Measurements from ENCODE around the gene DPY19L2.
"Not testable (repeated sequence)": the region's sequence is repeated elsewhere in the genome, so short reads cannot be mapped to it uniquely, and the experiment has no call there.

DNA sequence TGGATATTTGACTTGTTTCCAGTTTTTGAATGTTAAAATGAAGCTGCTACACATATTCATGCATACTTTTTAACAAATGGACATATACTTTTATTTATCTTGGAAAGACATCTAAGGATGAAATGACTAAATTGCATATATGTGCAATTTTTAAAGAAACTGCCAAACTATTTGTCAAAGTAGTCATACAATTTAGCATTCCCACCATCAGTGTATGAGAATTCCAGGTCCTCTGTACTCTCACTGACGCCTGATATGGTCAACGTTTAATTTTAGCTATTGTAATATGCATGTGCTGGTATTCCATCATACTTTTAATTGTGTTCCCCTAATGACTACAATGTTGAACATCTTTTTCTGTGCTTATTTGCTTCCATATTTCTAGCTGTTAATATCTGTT lies 22.5 kb upstream of the DPY19L2 start:
- TF ChIP-seq, protein P1, sequence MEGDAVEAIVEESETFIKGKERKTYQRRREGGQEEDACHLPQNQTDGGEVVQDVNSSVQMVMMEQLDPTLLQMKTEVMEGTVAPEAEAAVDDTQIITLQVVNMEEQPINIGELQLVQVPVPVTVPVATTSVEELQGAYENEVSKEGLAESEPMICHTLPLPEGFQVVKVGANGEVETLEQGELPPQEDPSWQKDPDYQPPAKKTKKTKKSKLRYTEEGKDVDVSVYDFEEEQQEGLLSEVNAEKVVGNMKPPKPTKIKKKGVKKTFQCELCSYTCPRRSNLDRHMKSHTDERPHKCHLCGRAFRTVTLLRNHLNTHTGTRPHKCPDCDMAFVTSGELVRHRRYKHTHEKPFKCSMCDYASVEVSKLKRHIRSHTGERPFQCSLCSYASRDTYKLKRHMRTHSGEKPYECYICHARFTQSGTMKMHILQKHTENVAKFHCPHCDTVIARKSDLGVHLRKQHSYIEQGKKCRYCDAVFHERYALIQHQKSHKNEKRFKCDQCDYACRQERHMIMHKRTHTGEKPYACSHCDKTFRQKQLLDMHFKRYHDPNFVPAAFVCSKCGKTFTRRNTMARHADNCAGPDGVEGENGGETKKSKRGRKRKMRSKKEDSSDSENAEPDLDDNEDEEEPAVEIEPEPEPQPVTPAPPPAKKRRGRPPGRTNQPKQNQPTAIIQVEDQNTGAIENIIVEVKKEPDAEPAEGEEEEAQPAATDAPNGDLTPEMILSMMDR (conservative IDR thresholded peaks at IDR 0.05; ENCODE audit: low read depth, low read length): not testable (repeated sequence)
- TF ChIP-seq EZH2 (IDR thresholded peaks at IDR 0.05; ENCODE audit: borderline replicate concordance, low read depth, low read length, poor library complexity, severe bottlenecking): not testable (repeated sequence)

All from A673 (cell line).